GM18499 (cell line): Measurements from ENCODE around the gene RPS25.
A peak's percentile ranks its signal among the peaks of the same experiment; 100 is the strongest.
"Not testable (repeated sequence)": the region's sequence is repeated elsewhere in the genome, so short reads cannot be mapped to it uniquely, and the experiment has no call there.

Experiments
- ATAC-seq: cut with Tn5 transposase; IDR thresholded peaks from one replicate; pipeline ENCODE4 v1.9.1; 2021; ENCODE audit warnings: moderate number of reproducible peaks; ENCODE audit not compliant: insufficient read depth, unreplicated experiment

Gene RPS25

DNA sequence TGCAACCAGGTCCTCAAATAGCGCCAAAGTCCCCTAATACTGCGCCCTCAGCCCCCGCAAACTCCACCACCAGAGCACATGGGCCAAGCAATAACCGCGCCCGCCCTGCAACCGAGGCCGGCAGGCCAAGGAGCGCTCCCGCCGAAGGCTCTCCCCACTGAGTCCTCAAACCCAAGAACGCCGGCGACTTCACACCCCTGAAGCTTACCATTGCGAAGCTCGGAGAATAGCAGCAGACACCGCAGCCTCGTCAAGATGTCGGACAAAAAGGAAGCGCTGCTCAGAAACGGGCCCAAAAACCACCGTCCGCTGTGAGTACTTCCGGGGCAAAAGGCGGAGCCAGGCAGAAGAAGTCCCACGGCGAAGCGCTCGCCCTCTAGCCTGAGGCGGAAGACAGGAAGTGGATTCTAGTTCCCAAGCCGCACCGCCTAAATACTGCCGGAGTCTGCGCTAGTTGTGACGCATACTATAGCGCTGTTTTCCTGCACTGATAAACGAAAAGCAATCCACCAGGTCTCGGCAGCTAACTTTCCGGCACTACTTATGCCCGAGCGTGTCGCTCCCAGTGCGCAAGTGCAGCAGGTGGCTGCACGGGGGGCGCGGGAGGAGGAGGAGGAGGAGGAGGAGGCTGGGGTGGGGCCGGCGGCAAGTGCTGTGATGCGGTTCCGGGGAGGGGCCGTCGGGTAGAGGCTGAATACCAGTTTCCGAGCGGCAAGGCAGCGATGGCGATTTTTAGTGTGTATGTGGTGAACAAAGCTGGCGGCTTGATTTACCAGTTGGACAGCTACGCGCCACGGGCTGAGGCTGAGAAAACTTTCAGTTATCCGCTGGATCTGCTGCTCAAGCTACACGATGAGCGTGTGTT lies at the start of gene RPS25, which contains the start of gene TRAPPC4:
TSS of gene RPS25 (minus strand) at position 270 of the 865 bp plus-strand sequence. CDS start at position 211, 59 bp downstream.
TSS of gene TRAPPC4 (plus strand) at position 693 of the 865 bp plus-strand sequence. CDS start at position 723, 30 bp downstream.
- ATAC-seq = peak; percentile 71

DNA sequence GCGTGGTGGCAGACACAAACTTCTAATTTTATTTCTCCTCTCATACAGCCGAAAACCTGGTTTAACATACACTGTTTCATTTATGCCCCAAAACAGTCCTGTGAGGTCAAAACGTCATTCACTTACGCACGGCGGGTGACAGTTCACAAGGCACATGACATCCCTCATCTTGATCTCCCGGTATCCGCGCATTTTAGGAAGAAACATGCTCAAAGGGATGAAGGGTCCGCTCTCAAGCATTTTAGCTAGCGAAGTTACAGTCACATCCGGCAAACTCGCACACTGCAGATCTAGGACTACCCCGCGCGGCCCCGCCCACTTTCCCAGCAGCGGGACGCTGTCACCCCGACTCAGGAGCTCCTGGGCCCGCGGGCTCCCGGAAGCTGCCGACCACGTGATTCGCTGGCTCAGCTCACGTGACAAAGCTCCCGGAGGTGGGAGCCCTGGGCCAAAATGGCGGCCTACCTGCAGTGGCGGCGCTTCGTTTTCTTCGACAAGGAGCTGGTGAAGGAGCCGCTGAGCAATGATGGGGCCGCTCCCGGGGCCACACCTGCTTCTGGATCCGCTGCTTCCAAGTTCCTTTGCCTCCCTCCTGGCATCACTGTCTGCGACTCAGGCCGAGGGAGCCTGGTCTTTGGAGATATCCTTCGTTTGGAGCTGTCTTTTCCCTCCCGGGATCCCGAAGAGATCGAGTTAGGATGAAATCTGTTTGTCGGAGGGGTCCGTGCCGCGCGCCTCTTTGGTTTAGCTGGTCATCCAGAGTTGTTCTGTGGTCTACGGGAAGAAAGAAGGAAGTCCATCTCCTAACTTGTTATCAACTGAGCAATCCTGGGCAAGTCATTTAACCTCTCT lies 49.5 kb upstream of the RPS25 start, which contains the start of gene VPS11:
TSS of gene VPS11 (plus strand) at position 448 of the 852 bp plus-strand sequence. CDS start at position 454, 6 bp downstream.
- peak; percentile 75 for ATAC-seq

DNA sequence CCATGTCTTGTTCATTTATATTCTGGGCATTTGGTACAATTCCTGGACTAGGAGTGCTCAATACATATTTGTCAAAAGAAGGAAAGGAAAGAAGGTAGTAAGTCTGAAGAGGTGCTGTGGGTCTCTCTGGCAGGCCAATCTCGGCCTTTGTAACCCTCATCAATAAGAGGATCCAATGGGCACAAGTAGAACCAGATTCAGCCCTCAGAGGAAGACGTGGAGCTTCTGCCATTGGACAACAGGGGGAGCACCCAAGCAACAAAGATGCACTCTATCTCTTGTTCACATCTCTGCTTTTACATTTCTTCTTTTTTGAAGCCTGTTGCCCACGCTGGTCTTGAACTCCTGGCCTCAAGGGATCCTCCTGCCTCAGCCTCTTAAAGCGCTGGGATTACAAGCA lies 47.2 kb upstream of the RPS25 start:
- ATAC-seq = no peak

DNA sequence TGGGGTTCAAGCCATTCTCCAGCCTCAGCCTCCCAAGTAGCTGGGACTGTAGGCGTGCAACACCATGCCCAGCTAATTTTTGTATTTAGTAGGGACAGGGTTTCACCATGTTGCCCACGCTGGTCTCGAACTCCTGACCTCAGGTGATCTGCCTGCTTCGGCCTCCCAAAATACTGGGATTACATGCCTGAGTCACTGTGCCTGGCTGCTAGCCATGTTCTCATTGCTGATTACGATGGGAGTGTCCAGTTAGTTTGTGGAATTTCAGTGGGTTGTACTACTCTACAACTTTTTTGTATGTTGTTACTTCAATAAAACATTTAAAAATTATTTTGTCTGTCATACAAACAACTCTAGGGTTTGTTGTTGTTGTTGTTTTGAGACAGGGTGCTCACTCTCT lies 44.6 kb upstream of the RPS25 start:
- ATAC-seq = no peak

DNA sequence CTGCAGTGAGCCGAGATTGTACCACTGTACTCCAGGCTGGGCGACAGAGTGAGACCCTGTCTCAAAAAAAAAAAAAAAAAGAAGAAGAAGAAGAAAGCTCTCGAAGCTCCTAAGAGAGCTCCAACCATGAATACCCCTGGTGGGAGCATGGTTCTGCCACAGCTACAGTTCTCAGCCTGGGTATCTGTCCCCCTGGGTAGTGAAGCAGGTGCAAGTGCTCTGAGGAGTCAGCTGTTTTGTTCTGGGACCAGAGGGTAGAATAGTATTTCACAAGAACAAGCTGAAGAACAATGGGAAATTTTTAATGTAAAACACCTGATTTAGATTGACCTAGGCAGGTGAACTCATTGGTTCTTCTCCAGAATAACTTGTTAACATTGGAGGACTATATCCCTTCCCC lies 43.1 kb upstream of the RPS25 start:
- no peak for ATAC-seq

DNA sequence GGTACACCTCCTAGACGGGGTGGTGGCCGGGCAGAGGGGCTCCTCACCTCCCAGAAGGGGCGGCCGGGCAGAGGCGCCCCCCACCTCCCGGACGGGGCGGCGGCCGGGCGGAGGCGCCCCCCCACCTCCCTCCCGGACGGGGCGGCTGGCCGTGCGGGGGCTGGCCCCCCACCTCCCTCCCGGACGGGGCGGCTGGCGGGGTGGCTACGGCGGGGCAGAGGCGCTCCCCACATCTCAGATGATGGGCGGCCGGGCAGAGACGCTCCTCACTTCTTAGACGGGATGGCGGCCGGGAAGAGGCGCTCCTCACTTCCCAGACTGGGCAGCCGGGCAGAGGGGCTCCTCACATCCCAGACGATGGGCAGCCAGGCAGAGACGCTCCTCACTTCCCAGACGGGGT lies 41.0 kb upstream of the RPS25 start:
- not testable (repeated sequence) for ATAC-seq

DNA sequence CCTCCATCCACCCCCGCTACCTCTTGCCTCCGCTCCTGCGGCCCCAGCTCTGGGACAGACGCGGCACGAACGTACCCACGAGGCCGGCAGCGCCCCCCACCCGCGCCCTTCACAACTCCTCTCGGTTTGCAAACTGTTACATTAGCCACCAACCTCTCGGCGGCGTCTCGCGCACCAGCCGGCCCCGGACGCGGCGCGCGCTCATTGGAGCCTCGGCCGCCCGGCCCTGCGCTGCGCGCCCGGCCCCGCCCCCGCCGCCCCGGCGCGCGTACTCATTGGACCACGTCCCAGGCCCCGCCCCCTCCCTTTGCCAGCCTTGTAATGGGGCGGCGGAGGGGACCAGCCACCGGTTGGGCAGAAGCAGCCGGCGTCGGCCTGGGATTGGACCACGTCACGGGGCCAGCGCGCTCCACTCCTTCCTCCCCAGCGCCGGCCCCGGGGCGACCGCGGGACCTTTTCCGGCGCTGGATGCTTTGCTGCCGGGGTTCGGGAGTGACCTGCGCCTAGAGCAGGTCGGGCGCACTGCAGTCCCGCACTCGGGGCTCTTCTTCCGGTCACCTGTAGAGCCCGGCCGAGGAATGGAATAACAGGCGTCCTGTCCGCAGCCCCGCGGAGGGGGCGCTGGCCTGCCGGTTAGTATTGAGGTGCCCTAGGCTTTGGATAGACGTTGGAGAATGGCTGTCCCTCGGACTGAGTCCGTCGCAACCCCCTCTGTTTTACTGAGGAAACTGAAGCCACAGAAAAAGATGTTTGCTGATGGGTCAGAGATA lies 39.0 kb upstream of the RPS25 start, which contains the start of gene HYOU1:
TSS of gene HYOU1 (minus strand) at position 206 of the 770 bp plus-strand sequence. CDS start 1,045 bp downstream, outside the sequence.
- peak; percentile 47 for ATAC-seq

DNA sequence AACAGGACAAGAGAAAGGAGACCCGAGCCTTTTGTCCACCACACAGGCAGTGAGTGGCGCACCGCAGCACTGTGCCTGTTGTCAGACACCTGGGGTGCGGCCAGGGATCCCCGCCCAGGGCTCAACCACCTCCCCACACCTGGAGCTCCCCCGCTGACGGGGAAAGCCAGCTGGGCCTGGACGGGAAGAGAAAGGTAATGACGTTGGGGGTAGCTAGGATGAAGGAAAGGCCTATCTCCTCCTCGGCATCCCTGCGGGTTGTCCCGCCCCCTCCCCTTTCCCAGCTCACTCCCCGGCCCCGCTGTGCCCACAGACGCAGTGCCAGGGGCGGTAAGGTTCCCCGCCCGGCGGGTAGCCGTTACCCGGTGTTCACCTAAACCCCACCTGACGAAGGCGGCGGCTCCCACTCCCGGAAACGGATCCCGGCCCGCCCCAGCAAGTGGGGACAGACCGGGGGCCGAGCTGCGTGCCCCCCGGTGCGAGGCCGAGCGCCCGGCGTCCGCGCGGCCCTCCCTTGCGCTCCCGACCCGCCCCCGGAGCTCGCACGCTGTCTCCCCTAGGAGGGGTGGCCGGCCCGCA lies 38.4 kb upstream of the RPS25 start:
- ATAC-seq = no peak

DNA sequence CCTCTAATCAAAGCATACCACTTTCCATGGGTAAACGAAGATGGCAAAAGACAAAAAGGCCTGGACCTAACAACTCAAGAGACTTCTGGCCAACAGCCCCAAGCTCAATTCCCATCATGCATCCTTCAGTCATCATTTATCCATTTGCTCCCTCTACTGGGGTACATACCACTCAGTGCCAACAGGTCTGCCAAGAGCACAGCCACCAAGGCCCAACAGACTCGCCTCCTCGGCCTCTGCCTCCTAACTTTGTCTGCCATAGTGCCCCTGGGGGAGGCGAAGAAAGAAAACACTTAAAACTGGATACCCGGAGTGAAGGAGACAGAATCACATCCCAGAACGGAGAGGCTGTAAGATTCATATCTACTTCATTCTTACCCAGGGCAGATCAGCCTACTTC lies 37.8 kb upstream of the RPS25 start:
- no peak for ATAC-seq

DNA sequence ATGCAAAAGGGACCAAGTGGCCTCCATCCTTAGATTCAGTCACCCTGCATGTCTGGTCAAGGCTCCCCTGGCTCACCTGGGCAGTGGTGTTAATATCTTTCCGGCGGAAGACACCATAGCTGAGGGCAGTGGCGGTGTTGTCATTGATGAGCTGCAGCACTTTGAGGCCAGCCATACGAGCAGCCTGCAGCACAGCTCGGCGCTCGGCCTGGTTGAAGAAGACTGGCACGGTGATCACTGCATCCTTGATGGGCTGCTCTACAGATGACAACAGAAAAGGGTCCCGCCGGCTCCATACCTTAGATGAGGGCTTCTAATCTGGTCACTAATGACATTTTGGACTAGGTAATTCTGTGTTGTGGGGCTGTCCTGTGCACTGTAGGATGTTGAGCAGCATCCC lies 36.3 kb upstream of the RPS25 start:
- ATAC-seq = no peak

DNA sequence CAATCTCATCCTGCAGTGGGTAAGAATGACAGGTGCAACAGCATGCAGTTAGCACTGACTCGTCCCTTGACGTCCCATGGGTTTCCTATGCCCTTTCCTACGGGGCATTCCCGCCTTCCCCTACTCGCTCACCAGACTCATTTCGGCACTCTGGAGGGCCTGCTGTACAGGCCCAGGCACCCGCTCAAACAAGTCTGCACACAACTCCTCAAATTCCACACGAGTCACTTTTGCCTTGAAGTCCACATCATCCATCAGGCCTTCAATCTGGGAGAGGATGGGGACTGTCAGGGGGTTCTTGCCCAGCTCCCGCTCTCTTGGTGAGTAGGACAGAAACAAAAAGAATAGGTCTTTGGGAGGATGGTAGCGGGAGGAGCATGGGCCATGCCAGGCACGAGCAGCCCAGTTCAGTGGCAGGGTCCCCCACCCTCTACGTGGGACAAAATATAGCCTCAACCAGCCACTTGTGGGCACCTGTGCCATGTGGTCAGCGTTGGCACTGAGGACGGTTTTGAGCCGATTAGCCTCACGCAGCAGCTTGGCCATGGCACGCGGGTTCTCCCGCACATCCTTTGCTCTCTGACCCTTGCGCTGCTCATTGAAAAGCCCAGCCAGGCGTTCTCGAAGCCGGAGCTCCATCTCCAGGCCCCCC lies 34.1 kb upstream of the RPS25 start:
- no peak for ATAC-seq

DNA sequence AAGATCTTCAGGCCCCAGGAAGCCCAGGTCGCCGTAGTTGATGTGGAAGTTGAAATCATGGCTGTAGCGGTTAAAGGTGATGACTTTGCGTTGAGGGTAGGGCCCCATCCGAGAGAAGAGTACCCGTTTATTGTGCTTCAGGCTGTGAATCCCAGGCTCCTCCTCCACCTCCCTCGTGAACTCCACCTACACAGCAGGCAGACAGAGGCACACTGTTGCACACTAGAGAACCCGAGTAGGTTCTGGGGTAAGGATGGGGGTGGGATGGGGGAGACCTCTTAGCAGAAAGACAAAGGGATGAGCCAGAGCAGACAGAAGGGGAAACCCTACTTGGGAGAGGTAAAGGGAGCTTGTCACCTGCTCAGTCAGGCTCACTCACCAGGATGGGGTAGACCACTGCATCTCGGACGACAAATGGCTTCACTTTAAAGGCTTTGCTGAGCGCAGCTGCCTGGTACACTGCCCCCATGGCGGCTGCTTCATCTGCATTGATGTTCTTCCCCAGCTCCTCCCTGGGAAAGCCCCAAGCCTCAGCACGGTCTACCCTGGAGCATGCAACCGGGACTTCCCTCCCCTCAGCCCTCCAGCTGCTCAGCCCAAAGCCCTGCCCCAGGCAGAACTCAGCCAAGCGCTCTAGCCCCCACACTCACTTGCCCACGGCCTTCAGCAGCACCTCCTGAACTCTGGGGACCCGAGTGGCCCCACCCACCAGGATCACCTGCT lies 33.5 kb upstream of the RPS25 start:
- ATAC-seq = no peak

DNA sequence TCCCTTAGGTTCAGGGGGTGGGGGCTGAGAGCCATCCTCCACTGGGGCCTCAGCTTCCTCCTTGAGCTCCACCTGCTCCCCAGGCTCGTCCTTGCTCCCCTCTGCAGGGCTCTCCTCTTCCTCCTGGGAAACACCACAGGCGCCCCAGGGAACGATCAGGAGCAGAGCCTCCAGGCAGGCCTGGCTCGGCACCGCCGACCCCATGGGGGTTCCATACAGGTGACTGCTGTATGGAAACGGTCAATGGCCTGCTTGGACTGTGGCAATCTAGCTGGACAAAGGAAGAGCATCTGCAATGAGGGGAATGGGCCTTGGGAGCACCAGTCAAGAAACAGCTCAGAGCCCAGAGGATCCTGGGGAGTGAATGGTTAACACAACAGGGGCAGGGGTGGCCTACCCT lies 30.9 kb upstream of the RPS25 start:
- no peak for ATAC-seq

DNA sequence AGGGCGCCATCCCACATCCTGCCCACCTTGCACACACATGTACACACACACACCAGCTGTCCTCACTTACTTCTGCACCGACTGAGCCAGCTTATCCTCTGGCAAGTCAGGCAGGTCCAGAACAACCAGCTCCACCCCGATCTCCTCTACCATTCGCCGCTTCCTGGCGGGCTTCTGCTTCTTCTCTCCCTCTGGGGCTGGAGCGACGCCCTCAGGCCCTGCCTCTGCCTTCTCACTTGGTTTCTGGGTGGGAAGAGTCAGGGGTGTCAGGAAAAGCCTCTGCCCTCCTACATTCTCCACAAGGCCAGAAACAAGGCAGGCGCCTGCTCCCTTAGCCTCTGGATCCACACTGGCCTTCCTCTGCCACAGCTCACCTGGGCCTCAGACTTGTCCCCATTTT lies 30.5 kb upstream of the RPS25 start:
- ATAC-seq = no peak

DNA sequence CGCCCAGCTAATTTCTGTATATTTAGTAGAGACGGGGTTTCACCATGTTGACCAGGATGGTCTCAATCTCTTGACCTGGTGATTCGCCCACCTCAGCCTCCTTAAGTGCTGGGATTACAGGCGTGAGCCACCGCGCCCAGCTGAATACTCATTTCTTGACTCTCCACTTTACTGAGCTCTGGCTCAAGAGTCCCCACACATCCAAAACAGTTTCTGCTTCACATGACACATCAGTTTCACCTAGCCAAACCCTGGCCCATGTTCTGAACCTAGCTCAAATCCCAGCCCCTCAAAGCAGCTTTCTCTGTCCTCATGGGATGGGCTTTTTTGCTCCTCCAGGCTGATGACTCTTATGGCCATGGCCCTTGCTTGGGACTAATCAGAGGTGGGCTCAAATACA lies 29.1 kb upstream of the RPS25 start:
- ATAC-seq = no peak

DNA sequence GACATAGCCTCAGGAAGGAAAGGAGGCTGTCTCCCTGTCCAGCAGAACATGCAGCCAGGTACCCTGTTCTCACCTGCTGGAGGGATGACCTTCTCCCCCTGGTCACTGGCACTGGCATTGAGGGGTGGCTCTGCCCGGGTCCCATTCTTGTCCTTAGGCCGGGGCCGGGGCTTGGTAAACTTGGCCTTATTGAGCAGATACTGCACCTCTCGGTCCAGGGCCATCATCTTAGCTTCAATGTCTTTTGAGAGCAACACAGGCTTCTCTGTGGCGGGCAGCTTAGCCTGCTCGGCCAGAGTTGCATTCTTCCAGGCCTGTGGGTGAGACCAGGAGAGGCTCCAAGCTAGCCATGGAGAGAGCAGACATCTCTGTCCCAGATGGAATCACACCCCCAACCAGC lies 28.3 kb upstream of the RPS25 start:
- ATAC-seq = no peak

DNA sequence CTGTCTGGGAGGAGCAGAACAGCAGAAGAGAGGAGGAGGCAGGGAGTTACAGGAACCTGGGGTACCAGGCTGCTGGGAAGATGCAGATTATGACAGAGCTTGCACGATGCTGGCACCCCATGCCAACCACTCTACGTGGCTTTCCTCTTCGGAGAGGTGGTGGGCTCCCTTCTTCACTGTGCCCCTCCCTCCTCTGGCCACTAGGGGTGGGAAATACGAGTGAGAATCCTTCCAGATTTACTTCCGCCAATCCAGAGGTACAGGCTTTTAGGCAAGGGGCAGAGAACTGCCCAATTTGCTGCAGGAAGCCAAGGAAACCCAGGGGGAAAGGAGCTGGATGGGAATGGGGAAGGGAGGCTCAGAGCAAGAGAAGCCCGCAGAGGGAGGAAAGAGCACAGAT lies 26.6 kb upstream of the RPS25 start:
- no peak for ATAC-seq

DNA sequence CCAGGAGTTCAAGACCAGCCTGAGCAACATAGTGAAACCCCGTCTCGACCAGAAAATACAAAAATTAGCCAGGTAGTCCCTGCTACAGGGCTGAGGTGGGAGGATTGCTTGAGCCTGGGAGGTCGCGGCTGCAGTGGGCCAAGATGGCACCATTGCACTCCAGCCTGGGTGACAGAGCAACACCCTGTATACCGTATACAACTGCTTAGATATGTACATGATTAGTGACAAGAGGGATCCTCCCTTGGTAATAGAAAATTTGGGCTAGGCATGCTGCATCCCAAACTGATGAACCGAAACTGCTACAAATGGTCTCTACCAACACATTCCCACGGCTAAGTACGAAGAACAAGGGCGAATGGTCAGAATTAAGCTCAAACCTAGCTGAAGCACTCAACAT lies 24.8 kb upstream of the RPS25 start:
- ATAC-seq = no peak
